Thyroid gland (tissue), 4 donors: ENCODE results near the gene PLXDC2. TPM values are rescaled to one million over a fixed set of nuclear protein-coding genes. Genes with fewer than 3 reads are reported as not detected.

Experiments used
- DNase-seq, 2 donors: peaks; one replicate each; pipeline ENCODE4 v3.0.0-alpha.2; 2019
- H3K27ac ChIP-seq, 3 donors: fragments of 200-600 bp; sonication (generic); 1 replicate in 2 of 3; 2 replicates in 1 of 3; pipeline ENCODE4 v1.5.1; 2016 to 2019; ENCODE audit warnings: mild to moderate bottlenecking in 1 of 3, moderate library complexity in 1 of 3
- H3K27me3 ChIP-seq: fragments of 200-600 bp; sonication (generic); one replicate; pipeline ENCODE4 v1.5.1; 2019
- H3K36me3 ChIP-seq, 2 donors: fragments of 200-600 bp; sonication (generic); one replicate each; pipeline ENCODE4 v1.5.1; 2016 to 2019
- H3K4me1 ChIP-seq, 2 donors: fragments of 200-600 bp; sonication (generic); one replicate each; pipeline ENCODE4 v1.5.1; 2017 to 2019
- H3K4me3 ChIP-seq, 3 donors: fragments of 200-600 bp; sonication (generic); replicated peaks in 1 of 3; 1 replicate in 2 of 3; 2 replicates in 1 of 3; pipeline ENCODE4 v1.5.1; 2016; ENCODE audit warnings: mild to moderate bottlenecking in 1 of 3
- H3K9me3 ChIP-seq: fragments of 200-600 bp; sonication (generic); one replicate; pipeline ENCODE4 v1.5.1; 2017
- POLR2A ChIP-seq, 2 donors: fragments of 450-650 bp; IDR thresholded peaks; one replicate each; pipeline ENCODE4 v1.6.1; 2017; ENCODE audit warnings: antibody characterized with exemption in 2 of 2, mild to moderate bottlenecking in 2 of 2, moderate library complexity in 1 of 2
- WGBS, 2 donors: methylation state at CpG; one replicate each; pipeline ENCODE4 v1.1.5; 2017; 5-methylcytosine and 5-hydroxymethylcytosine counted together
- intact Hi-C: fragments of 100-400 bp; cut with DNase I; formaldehyde crosslinking; loops from one replicate; pipeline ENCODE4 v1.15.1; 2023
- small RNA-seq: library from RNA; depleted of rRNA; stranded (forward); fragments of <200 nt; gene quantifications from one replicate; pipeline ENCODE3, GENCODE V24; 2016
- total RNA-seq, 4 donors: library from RNA; depleted of rRNA; stranded (reverse); fragments of >200 nt; gene quantifications; one replicate each; pipeline ENCODE4 v1.2.3, GENCODE V29; 2016
- TF ChIP-seq, protein P1 (sequence below), 6 experiments: fragments of 200-600 bp in 3 of 6; fragments of 450-650 bp in 3 of 6; sonication (generic) in 3 of 6; IDR thresholded peaks; one replicate each; pipeline ENCODE4 v1.5.1; 2016 to 2019; ENCODE audit warnings: antibody characterized with exemption in 6 of 6, mild to moderate bottlenecking in 2 of 6, inconsistent platforms in 1 of 6, moderate library complexity in 1 of 6

The PLXDC2 gene
- total RNA-seq, 4 donors from 2014 or later: 44.6 to 91.0 (median 47.6) TPM

DNA sequence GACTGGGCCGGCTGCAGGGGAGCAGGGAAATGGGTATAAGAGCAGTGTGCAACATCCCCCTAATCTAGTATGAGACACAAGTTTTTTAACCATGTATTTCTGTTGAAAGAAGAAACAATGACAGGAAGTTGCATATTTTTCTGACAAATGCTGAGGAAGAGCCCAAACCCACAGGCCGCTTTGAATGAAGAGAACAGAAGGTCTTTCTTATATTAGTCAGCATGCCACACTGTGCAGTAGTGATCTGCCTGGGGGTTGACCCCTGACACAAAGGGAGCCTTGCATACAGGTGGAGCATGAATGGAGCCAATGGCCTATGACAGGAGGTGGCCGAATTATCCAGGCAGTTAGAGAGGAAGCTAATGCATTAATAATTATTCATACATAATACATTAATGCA is 518.3 kb downstream of the PLXDC2 start:
- no peaks in the 10 kb centered on the region for H3K4me1 ChIP-seq
- no peaks in the 10 kb centered on the region for H3K9me3 ChIP-seq
- WGBS, 2 donors: 80 to 88% methylated on average over 3 of the region's 3 CpGs
- no peaks in the 10 kb centered on the region for H3K36me3 ChIP-seq
- no peak for DNase-seq
- no peak overlapping the region for H3K4me3 ChIP-seq
- H3K27me3 ChIP-seq: no peaks in the 10 kb centered on the region
- H3K27ac ChIP-seq: no peak overlapping the region
- no peak for TF ChIP-seq POLR2A (IDR thresholded peaks at IDR 0.05)
- TF ChIP-seq, protein P1, sequence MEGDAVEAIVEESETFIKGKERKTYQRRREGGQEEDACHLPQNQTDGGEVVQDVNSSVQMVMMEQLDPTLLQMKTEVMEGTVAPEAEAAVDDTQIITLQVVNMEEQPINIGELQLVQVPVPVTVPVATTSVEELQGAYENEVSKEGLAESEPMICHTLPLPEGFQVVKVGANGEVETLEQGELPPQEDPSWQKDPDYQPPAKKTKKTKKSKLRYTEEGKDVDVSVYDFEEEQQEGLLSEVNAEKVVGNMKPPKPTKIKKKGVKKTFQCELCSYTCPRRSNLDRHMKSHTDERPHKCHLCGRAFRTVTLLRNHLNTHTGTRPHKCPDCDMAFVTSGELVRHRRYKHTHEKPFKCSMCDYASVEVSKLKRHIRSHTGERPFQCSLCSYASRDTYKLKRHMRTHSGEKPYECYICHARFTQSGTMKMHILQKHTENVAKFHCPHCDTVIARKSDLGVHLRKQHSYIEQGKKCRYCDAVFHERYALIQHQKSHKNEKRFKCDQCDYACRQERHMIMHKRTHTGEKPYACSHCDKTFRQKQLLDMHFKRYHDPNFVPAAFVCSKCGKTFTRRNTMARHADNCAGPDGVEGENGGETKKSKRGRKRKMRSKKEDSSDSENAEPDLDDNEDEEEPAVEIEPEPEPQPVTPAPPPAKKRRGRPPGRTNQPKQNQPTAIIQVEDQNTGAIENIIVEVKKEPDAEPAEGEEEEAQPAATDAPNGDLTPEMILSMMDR (IDR thresholded peaks at IDR 0.05): no peak
- intact Hi-C loops: no loop called here

Small RNA genes within 50 kb of the gene (small RNA-seq; reads per million reads assigned to genes)
- gene RNU6-1212P: not detected
